PC-3 (cell line): ENCODE data around the gene ALG14. TPM values are rescaled to one million over a fixed set of nuclear protein-coding genes. Genes with fewer than 3 reads are reported as not detected.
A peak's percentile ranks its signal among the peaks of the same experiment; 100 is the strongest.

ENCODE experiments used
- ATAC-seq: fragments of 200-7000 bp; cut with Tn5 transposase; 2 replicates; pipeline ENCODE4 v1.9.1; 2020; ENCODE audit warnings: mild to moderate bottlenecking, moderate library complexity
- BruUV-seq: library from RNA; stranded (reverse); fragments of 400-500 nt; replicated peaks from 2 replicates; lab custom pipeline; 2021; lab: Mats Ljungman, UMichigan
- CTCF ChIA-PET: fragments of 300-600 bp; sonication (Branson Sonifier 250); formaldehyde crosslinking; loops from one replicate; lab custom pipeline; 2022; ENCODE audit warnings: antibody characterized with exemption; lab: Charles Lee
- POLR2A ChIA-PET: fragments of 300-600 bp; sonication (Branson Sonifier 250); formaldehyde crosslinking; loops from one replicate; lab custom pipeline; 2022; ENCODE audit warnings: antibody characterized with exemption; ENCODE audit not compliant: unreplicated experiment; lab: Charles Lee
- DNase-seq: peaks from one replicate; pipeline ENCODE4 v3.0.0-alpha.2; 2015
- H2AFZ ChIP-seq: fragments of 300-600 bp; sonication (generic); 2 replicates; pipeline ENCODE4 v1.6.0; 2016; ENCODE audit warnings: antibody characterized with exemption, low read length
- H3F3A ChIP-seq: fragments of 300-600 bp; sonication (generic); one replicate; pipeline ENCODE4 v1.6.0; 2017; ENCODE audit warnings: antibody characterized with exemption, low read length, control low read depth, mild to moderate bottlenecking; ENCODE audit not compliant: unreplicated experiment
- H3K27ac ChIP-seq: fragments of 300-600 bp; sonication (generic); 2 replicates; pipeline ENCODE4 v1.5.1; 2016; ENCODE audit warnings: mild to moderate bottlenecking, low read length
- H3K27me3 ChIP-seq: fragments of 300-600 bp; sonication (generic); 2 replicates; pipeline ENCODE4 v1.6.1; 2016; ENCODE audit warnings: low read length, mixed read lengths
- H3K36me3 ChIP-seq: fragments of 300-600 bp; sonication (generic); 2 replicates; pipeline ENCODE4 v1.6.1; 2016; ENCODE audit warnings: low read depth, mixed run types, low read length, mixed read lengths
- H3K4me1 ChIP-seq: fragments of 300-600 bp; sonication (generic); 2 replicates; pipeline ENCODE4 v1.5.1; 2016; ENCODE audit warnings: low read length; ENCODE audit not compliant: insufficient read depth
- H3K4me2 ChIP-seq: fragments of 300-600 bp; sonication (generic); 2 replicates; pipeline ENCODE4 v1.6.0; 2016; ENCODE audit warnings: low read length
- H3K4me3 ChIP-seq: fragments of 300-600 bp; sonication (generic); 2 replicates; pipeline ENCODE4 v1.5.1; 2016; ENCODE audit warnings: mild to moderate bottlenecking, low read length, mixed read lengths
- H3K79me2 ChIP-seq: fragments of 300-600 bp; sonication (generic); 2 replicates; pipeline ENCODE4 v1.6.1; 2017; ENCODE audit warnings: low read length, mixed read lengths
- H3K9ac ChIP-seq: fragments of 300-600 bp; sonication (generic); 2 replicates; pipeline ENCODE4 v1.6.0; 2016; ENCODE audit warnings: mild to moderate bottlenecking, low read length
- H3K9me2 ChIP-seq: fragments of 300-600 bp; sonication (generic); replicated peaks from 2 replicates; pipeline ENCODE4 v1.6.1; 2016; ENCODE audit warnings: mixed run types, low read length, mixed read lengths
- H3K9me3 ChIP-seq: fragments of 300-600 bp; sonication (generic); 2 replicates; pipeline ENCODE4 v1.6.1; 2016; ENCODE audit warnings: low read length, mixed read lengths
- H4K20me1 ChIP-seq: fragments of 300-600 bp; sonication (generic); 2 replicates; pipeline ENCODE4 v1.6.1; 2016; ENCODE audit warnings: low read length, mixed read lengths
- CTCF ChIP-seq: fragments of 300-600 bp; sonication (generic); conservative IDR thresholded peaks from 2 replicates; pipeline ENCODE4 v1.5.1; 2017; ENCODE audit warnings: antibody characterized with exemption, low read depth, mild to moderate bottlenecking, low read length
- EZH2 ChIP-seq: fragments of 300-600 bp; sonication (generic); IDR thresholded peaks from one replicate; pipeline ENCODE4 v1.6.1; 2017; ENCODE audit warnings: antibody characterized with exemption, mild to moderate bottlenecking, low read length; ENCODE audit not compliant: unreplicated experiment
- EZH2phosphoT487 ChIP-seq: fragments of 300-600 bp; sonication (generic); IDR thresholded peaks from 2 replicates; pipeline ENCODE4 v1.6.1; 2018; ENCODE audit warnings: mild to moderate bottlenecking, antibody characterized with exemption, low read length, borderline replicate concordance
- intact Hi-C: fragments of 100-400 bp; cut with micrococcal nuclease; formaldehyde crosslinking; loops from 2 replicates; pipeline ENCODE4 v1.9.0; 2023
- total RNA-seq: library from RNA; depleted of rRNA; stranded (reverse); fragments of >200 nt; gene quantifications from 2 replicates; pipeline ENCODE4 v1.2.3, GENCODE V29; 2014

Gene ALG14
- total RNA-seq, 1 experiment from 2014 or later, result 3.4 TPM

- no peaks in the 10 kb centered on the region for H3K9me2 ChIP-seq
- POLR2A ChIA-PET, result no interaction called here
- H3K9ac ChIP-seq, result no peak overlapping the region
- CTCF ChIA-PET, result no interaction called here
- H3K27ac ChIP-seq, result no peak overlapping the region
- H3K36me3 ChIP-seq, result no peaks in the 10 kb centered on the region
- TF ChIP-seq EZH2, result no peak
- H2AFZ ChIP-seq, result no peak overlapping the region
- H3F3A ChIP-seq, result no peaks in the 10 kb centered on the region
- intact Hi-C loops, result no loop called here
- no peaks in the 10 kb centered on the region for H3K9me3 ChIP-seq
- H3K27me3 ChIP-seq, result no peaks in the 10 kb centered on the region
- BruUV-seq, result no TSS peak
- no peaks in the 10 kb centered on the region for H4K20me1 ChIP-seq
- peaks cover 15% of the 10 kb centered on the region for H3K4me1 ChIP-seq
- H3K4me2 ChIP-seq, result no peak overlapping the region
- DNase-seq (no peak), ATAC-seq (no peak)
- no peak overlapping the region for H3K4me3 ChIP-seq
- no peaks in the 10 kb centered on the region for H3K79me2 ChIP-seq
Observed at GRCh38 chr1:94966033-94966432, 106.7 kb downstream of the ALG14 start.

DNA sequence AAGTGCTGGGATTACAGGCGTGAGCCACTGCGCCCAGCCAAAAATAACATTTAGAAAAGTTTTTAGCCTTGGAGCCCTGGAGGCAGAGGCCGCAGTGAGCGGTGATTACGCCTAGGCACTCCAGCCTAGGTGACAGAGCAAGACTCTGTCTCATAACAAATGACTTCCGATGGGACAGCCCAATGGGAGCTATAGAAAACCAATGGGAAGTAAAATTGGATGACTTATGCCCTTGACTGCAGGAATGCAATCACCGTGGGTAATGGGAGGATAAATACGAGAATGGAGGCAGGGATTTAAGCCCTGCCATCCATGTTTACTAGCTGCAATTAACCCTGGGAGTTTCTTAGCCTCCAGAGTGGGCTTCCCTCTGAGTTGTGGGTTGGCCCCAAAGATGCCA, 108.9 kb downstream of the ALG14 start:
- ATAC-seq, result no peak
- ChIA-PET POLR2A (no interaction called here), CTCF (no interaction called here)
- TF ChIP-seq EZH2, result no peak
- no peak for TF ChIP-seq EZH2phosphoT487
- TF ChIP-seq CTCF, result no peak
- intact Hi-C loops, result loop anchor here (2.0 kb wide), 1 partner anchor 37 kb away; the partner anchor contains the start of gene CNN3
- DNase-seq, result no peak
- H3K79me2 ChIP-seq, result no peaks in the 10 kb centered on the region
- no peaks in the 10 kb centered on the region for H4K20me1 ChIP-seq
- H2AFZ ChIP-seq, result no peak overlapping the region
- H3K27ac ChIP-seq, result no peak overlapping the region
- no peak overlapping the region for H3K9ac ChIP-seq
- no peaks in the 10 kb centered on the region for H3K36me3 ChIP-seq
- H3K4me2 ChIP-seq, result no peak overlapping the region
- no peaks in the 10 kb centered on the region for H3K27me3 ChIP-seq
- H3K9me2 ChIP-seq, result no peaks in the 10 kb centered on the region
- H3F3A ChIP-seq, result no peaks in the 10 kb centered on the region
- H3K9me3 ChIP-seq, result no peaks in the 10 kb centered on the region
- peaks cover 10% of the 10 kb centered on the region; the same call in 1 of the 2 replicates for H3K4me1 ChIP-seq
- no peak overlapping the region for H3K4me3 ChIP-seq
- BruUV-seq, result no TSS peak

DNA sequence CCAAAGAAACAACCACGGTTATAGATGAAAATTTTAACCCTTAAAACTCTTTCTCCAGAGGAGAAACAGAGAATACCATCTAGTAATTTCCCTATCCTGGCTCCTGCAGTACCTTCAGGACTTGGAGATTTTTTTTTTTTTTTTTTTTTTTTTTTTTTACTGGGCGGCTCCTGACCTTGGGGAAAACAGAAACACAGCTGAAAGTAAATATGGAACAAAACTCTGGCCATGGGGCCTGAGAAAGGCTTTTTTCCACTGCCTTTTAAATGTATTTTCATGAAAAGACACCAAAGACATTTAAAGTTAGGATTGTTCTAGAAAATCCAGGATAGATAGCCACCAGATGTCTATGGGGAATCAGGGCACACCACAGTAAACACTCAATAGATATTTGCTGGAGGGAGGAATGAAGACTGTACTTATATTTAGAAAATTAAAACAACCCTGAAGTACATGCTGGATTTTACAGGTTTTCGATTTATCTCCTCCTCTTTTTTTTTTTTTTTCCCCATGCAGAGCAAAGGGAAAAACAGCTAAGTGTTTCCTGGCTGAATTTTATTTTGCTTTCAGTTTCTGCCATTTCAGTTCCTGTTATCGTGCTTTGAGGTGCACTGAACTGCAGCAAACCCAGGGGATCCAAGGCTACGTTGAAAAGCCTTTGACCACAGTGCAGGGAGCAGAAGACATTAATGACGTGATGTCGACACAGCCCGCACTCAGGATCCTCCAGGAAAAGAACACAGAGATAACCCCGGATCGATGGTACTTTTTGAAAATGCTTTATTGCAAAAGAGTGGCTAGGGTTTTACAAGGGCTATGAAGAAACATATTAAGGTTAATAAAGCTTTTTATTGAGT, 110.1 kb downstream of the ALG14 start:
- ATAC-seq, result peak; percentile 88
- no peaks in the 10 kb centered on the region for H3K79me2 ChIP-seq

More for the DNA sequence above, 110.1 kb downstream of the ALG14 start:
- ChIA-PET CTCF (no interaction called here), POLR2A (interaction anchor here (0.6 kb wide), 1 partner anchor 37 kb away, joined by 15 read pairs; no protein-coding TSS in a partner anchor)
- Histone ChIP-seq H3K9ac (peak overlapping the region; percentile 35), H3K27ac (0 out of 2 replicates have a peak overlapping the region, but pooled peaks have one; percentile 2), H3K4me3 (peak overlapping the region; percentile 64), H3K36me3 (no peaks in the 10 kb centered on the region), H2AFZ (peak overlapping the region; percentile 96), H3K4me2 (peak overlapping the region; percentile 92), H4K20me1 (no peaks in the 10 kb centered on the region), H3K9me3 (no peaks in the 10 kb centered on the region), H3K9me2 (no peaks in the 10 kb centered on the region), H3K4me1 (peaks cover 10% of the 10 kb centered on the region; the same call in 1 of the 2 replicates), H3K27me3 (no peaks in the 10 kb centered on the region), H3F3A (no peaks in the 10 kb centered on the region)
- BruUV-seq, result no TSS peak
- intact Hi-C loops, result loop anchor here (2.0 kb wide), 1 partner anchor 36 kb away; the partner anchor contains the start of gene CNN3
- TF ChIP-seq EZH2 (no peak), EZH2phosphoT487 (no peak), CTCF (no peak)
- DNase-seq, result peak; percentile 23
